GM13976 (cell line): Measurements from ENCODE around the gene CAMKK2.

Experiments
- DNase-seq: peaks from one replicate; pipeline ENCODE4 v3.0.0; 2012; ENCODE audit warnings: low spot score
- CTCF ChIP-seq: IDR thresholded peaks from 2 replicates; pipeline ENCODE4 v1.5.1; 2012; ENCODE audit warnings: borderline replicate concordance, mild to moderate bottlenecking; ENCODE audit not compliant: insufficient read depth; ENCODE audit errors: extremely low read depth, missing control alignments, control extremely low read depth
- in situ Hi-C: fragments of 300-500 bp; cut with MboI; formaldehyde crosslinking; loops from one replicate; pipeline ENCODE4 v1.12.0; 2022; ENCODE audit warnings: low sequenced_read_pairs, mixed read lengths, inconsistent platforms; ENCODE audit not compliant: unreplicated experiment

CAMKK2 gene

GRCh38 chr12:121188227-121188626, 108.3 kb downstream of the CAMKK2 start:
- in situ Hi-C loops, result no loop called here
- DNase-seq, result no peak
- TF ChIP-seq CTCF, result no peak
